Mononuclear cell (primary cell): Measurements from ENCODE around the gene OSCAR. TPM values are rescaled to one million over a fixed set of nuclear protein-coding genes. Genes with fewer than 3 reads are reported as not detected.
A peak's percentile ranks its signal among the peaks of the same experiment; 100 is the strongest.

ENCODE experiments used
- H3K27me3 ChIP-seq: 2 replicates; pipeline ENCODE4 v1.6.0; 2011; ENCODE audit warnings: low read length, control low read depth; ENCODE audit not compliant: insufficient read depth
- H3K4me1 ChIP-seq: 2 replicates; pipeline ENCODE4 v1.5.1; 2011; ENCODE audit warnings: mild to moderate bottlenecking, low read length, control low read depth; ENCODE audit not compliant: insufficient read depth
- H3K4me3 ChIP-seq: 2 replicates; pipeline ENCODE4 v1.5.1; 2011; ENCODE audit warnings: mild to moderate bottlenecking, low read length, moderate library complexity
- H3K9me3 ChIP-seq: 2 replicates; pipeline ENCODE4 v1.5.1; 2011; ENCODE audit warnings: low read depth, mild to moderate bottlenecking, control low read depth, low read length
- total RNA-seq: library from RNA; depleted of rRNA; stranded (reverse); fragments of >200 nt; gene quantifications from one replicate; pipeline ENCODE4 v1.2.3, GENCODE V29; 2012

The OSCAR gene
- 8.7 TPM for total RNA-seq

DNA sequence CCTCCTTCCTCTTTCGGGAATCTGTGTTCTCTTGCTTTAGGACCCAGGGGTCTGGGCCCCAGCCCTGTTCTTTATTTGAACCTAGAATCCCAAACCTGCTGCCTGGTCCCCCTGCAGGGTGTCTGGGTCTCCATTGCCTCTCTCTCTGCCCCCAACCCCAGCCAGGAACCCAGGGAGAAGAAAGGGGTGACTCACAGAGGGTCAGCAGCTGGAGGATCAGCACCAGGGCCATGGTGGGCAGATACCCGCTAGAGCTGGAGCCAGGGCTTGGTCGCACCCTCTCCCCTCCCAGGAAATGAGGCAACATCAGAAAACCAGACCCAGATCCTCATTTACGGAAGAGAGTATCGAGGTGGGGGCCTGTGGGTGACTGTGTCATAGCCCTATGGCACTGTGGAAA is at the start of gene OSCAR:
TSS of gene OSCAR (minus strand) at position 243 of the 400 bp plus-strand sequence. CDS start at position 232, 11 bp downstream.
- Histone ChIP-seq H3K4me1 (peaks cover 68% of the 10 kb centered on the region), H3K9me3 (no peaks in the 10 kb centered on the region), H3K4me3 (peak within 1 kb of the TSS; percentile 48), H3K27me3 (no peaks in the 10 kb centered on the region)

GRCh38 chr19:54149021-54149812 is 48.6 kb upstream of the OSCAR start:
- Histone ChIP-seq H3K4me3 (no peak overlapping the region), H3K4me1 (no peaks in the 10 kb centered on the region), H3K9me3 (no peaks in the 10 kb centered on the region), H3K27me3 (no peaks in the 10 kb centered on the region)

DNA sequence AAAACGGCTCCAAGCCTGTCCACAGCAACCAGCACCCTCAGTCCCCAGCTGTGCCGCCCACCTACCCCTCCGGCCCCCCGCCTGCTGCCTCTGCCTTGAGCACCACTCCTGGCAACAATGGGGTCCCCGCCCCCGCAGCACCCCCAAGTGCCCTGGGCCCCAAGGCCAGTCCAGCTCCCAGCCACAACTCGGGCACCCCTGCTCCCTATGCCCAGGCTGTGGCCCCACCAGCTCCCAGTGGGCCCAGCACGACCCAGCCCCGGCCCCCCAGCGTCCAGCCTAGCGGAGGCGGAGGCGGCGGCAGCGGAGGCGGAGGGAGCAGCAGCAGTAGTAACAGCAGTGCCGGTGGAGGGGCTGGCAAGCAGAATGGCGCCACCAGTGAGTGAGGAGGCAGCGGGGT is 47.6 kb upstream of the OSCAR start:
- Histone ChIP-seq H3K4me3 (no peak overlapping the region), H3K27me3 (no peaks in the 10 kb centered on the region), H3K4me1 (no peaks in the 10 kb centered on the region), H3K9me3 (no peaks in the 10 kb centered on the region)

DNA sequence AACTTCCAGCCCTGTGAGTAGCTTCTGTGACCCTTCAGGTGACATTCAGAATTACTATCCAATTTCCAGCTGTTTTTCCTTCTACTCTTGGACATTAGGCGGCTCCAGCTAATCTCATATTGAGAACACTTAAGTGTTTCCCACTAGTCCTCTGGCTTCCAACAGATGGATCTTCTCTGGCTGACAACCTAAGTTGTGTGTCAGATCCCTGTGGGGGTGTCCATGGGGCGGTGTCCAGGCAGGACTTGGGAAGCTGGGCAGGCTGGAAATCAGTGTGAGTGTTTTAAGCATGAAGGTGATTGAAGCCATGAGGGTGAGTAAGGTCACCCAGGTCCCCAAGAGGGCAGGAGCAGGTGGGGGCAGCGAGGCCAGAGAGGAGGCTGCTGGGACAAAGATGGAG is 47.1 kb upstream of the OSCAR start:
- no peak overlapping the region for H3K4me3 ChIP-seq
- H3K4me1 ChIP-seq: no peaks in the 10 kb centered on the region
- no peaks in the 10 kb centered on the region for H3K9me3 ChIP-seq
- H3K27me3 ChIP-seq: no peaks in the 10 kb centered on the region

- no peak overlapping the region for H3K4me3 ChIP-seq
- no peaks in the 10 kb centered on the region for H3K9me3 ChIP-seq
- H3K4me1 ChIP-seq: no peaks in the 10 kb centered on the region
- no peaks in the 10 kb centered on the region for H3K27me3 ChIP-seq
Measured at GRCh38 chr19:54145541-54146158, 45.0 kb upstream of the OSCAR start.

DNA sequence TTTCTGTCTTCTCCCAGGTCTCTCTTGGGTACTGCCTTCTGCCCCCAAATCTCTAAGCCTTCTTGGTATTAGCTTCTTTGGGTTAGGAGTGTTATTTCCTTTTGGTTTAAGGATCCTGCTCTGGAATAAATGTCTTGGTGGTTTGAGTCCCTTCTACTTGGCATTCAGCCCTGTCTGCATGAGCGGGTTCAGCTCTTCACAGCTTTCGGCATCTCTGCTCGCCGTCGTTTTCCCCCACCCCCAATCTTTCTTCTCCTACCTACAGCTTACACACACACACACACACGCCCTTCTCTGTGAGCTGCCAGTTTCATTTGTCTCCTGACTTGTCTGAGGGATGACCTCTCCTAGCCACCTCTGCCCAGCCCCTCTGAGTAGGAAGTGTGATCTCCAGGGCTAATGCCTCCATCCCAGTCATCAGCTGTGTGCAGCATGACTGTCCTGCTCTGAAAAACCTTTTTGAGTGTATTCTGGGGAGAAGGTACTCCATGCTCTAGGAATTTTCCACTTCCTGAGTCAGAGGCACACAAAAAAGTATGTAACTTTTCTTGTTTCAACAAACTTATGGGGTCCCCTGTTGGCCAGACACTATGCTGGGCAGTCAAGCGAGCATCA is 41.7 kb upstream of the OSCAR start:
- H3K27me3 ChIP-seq: no peaks in the 10 kb centered on the region
- peaks cover 15% of the 10 kb centered on the region for H3K4me1 ChIP-seq
- no peak overlapping the region for H3K4me3 ChIP-seq
- no peaks in the 10 kb centered on the region for H3K9me3 ChIP-seq

- Histone ChIP-seq H3K27me3 (no peaks in the 10 kb centered on the region), H3K9me3 (no peaks in the 10 kb centered on the region), H3K4me3 (no peak overlapping the region), H3K4me1 (peaks cover 20% of the 10 kb centered on the region)
Measured at GRCh38 chr19:54141356-54141755, 40.8 kb upstream of the OSCAR start.

DNA sequence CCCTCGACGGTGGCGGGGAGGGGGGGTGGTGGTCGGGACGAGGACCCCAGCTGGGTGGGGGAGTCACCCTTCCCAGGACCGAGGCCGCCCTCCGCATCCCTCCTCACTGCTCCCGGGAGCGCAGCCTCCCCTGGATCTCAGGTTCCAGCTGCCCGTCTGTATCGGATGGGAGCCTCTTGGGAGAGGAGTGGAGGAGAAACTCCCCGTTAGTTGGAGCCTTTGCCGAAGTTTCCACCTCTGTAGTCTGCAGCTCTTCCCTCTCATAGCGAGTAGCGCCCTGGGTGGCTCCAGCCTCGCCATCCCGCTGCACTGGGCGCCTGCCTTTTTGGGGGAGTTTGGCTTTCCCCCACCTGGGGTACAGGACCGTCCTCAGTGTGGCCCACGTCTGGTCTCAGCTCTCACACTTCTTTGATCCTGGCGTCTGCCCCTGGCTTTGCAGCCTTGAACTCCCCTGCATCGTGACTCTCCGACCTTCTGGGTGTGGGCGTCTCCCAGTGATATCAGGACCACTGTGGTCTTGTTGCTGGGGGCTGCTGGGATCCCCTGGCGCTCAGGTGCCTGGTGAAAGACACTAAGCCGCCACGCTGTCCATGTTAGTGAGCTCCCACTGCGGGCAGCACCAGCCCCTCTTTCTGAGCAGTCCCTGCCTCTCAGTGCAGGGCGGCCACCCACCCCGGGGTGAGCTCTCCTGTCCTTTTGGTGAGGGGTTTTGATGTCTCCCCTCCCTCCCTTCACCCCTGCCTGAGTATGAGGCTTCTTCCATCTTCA is 38.1 kb upstream of the OSCAR start:
- H3K4me1 ChIP-seq: peaks cover 27% of the 10 kb centered on the region
- H3K9me3 ChIP-seq: no peaks in the 10 kb centered on the region
- peak overlapping the region; percentile 79 for H3K4me3 ChIP-seq
- H3K27me3 ChIP-seq: no peaks in the 10 kb centered on the region

DNA sequence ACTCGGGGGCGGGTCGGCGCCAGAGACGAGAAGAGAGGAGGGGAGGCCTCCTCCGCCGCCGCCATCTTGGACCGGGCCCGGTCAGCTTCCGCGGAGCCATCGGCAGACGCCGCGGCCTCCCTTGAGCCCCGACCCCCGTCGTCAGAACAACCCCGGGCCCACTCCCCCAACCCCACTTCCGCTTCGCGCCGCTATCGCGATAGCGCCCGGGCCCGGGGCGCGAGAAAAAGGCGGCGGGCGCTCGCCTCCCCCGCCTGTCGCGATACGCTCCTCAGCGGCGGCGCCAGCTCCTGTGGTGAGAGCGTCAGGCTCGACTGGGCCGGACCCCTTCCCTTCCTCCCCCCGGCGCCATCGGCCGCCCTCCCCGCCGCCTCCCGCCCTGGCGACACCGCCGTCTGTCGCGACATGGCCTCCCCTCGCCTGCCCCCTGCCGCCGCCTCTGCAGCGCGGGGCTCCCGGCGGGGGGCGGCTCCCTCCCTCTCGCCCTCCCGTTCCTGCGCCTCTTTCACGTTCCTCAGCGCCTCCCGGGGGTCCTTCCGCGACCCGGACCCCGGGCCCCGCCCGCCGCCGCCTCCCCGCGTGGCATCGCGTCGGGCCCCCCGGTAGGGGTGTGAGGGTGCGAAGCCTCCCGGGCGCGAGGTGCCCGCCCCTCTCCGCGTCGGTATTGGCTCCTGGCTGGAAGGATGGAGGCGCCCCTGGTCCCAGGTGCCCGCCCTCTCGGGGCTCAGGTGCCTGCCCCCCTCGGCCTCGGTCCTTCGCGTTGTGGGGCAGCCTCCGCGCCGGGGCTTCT is 37.3 kb upstream of the OSCAR start, which contains the start of gene CNOT3:
TSS of gene CNOT3 (plus strand) at position 64 of the 790 bp plus-strand sequence. CDS start 5,217 bp downstream, outside the sequence.
- no peaks in the 10 kb centered on the region for H3K27me3 ChIP-seq
- H3K4me3 ChIP-seq: peak within 1 kb of the TSS; percentile 79
- H3K9me3 ChIP-seq: no peaks in the 10 kb centered on the region
- H3K4me1 ChIP-seq: peaks cover 27% of the 10 kb centered on the region

GRCh38 chr19:54136864-54137698 is 36.5 kb upstream of the OSCAR start:
- Histone ChIP-seq H3K27me3 (no peaks in the 10 kb centered on the region), H3K4me3 (peak overlapping the region; percentile 79), H3K9me3 (no peaks in the 10 kb centered on the region), H3K4me1 (peaks cover 27% of the 10 kb centered on the region)

- H3K9me3 ChIP-seq: no peaks in the 10 kb centered on the region
- H3K4me1 ChIP-seq: peaks cover 27% of the 10 kb centered on the region
- peak overlapping the region; percentile 35 for H3K4me3 ChIP-seq
- H3K27me3 ChIP-seq: no peaks in the 10 kb centered on the region
Measured at GRCh38 chr19:54136086-54136863, 35.7 kb upstream of the OSCAR start.

GRCh38 chr19:54133957-54134590 is 33.5 kb upstream of the OSCAR start:
- Histone ChIP-seq H3K4me3 (no peak overlapping the region), H3K27me3 (no peaks in the 10 kb centered on the region), H3K9me3 (no peaks in the 10 kb centered on the region), H3K4me1 (peaks cover 22% of the 10 kb centered on the region)
